Activated CD8-positive, alpha-beta memory T cell treated with anti-CD3 and anti-CD28 coated beads for 24 hours (primary cell): ENCODE results near the gene TMPRSS11E.
"Not testable (repeated sequence)": the region's sequence is repeated elsewhere in the genome, so short reads cannot be mapped to it uniquely, and the experiment has no call there.

Source experiments
- DNase-seq: peaks from one replicate; pipeline ENCODE4 v3.0.0-alpha.2; 2020

Gene TMPRSS11E, protein sequence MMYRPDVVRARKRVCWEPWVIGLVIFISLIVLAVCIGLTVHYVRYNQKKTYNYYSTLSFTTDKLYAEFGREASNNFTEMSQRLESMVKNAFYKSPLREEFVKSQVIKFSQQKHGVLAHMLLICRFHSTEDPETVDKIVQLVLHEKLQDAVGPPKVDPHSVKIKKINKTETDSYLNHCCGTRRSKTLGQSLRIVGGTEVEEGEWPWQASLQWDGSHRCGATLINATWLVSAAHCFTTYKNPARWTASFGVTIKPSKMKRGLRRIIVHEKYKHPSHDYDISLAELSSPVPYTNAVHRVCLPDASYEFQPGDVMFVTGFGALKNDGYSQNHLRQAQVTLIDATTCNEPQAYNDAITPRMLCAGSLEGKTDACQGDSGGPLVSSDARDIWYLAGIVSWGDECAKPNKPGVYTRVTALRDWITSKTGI

GRCh38 chr4:68447201-68447600 lies at the start of gene TMPRSS11E:
Gene TMPRSS11E, plus strand, starts transcription at chr4:68447463. Its CDS starts 50 bp downstream, at chr4:68447513.
- DNase-seq = no peak

DNA sequence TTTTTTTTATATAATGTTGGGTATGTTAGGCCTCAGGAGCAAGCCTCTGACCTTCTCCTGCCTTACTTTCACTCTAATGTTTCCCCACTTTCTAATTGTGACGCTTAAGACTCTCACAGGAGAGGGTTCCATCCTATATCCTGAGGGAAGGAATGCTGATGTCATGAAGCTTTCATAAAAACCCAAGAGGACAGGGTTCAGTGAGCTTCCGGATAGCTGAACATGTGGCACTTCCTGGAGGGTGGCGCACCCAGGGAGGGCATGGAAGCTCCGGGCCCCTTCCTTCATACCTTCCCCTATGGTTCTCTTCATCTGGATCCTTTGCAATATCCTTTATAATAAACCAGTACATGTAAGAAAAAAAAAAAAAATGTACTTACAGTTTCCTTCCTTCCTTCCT lies 48.0 kb upstream of the TMPRSS11E start:
- DNase-seq = no peak

- DNase-seq = no peak
Measured at GRCh38 chr4:68401231-68401630, 46.0 kb upstream of the TMPRSS11E start.

GRCh38 chr4:68404153-68404552 lies 43.1 kb upstream of the TMPRSS11E start:
- no peak for DNase-seq

DNA sequence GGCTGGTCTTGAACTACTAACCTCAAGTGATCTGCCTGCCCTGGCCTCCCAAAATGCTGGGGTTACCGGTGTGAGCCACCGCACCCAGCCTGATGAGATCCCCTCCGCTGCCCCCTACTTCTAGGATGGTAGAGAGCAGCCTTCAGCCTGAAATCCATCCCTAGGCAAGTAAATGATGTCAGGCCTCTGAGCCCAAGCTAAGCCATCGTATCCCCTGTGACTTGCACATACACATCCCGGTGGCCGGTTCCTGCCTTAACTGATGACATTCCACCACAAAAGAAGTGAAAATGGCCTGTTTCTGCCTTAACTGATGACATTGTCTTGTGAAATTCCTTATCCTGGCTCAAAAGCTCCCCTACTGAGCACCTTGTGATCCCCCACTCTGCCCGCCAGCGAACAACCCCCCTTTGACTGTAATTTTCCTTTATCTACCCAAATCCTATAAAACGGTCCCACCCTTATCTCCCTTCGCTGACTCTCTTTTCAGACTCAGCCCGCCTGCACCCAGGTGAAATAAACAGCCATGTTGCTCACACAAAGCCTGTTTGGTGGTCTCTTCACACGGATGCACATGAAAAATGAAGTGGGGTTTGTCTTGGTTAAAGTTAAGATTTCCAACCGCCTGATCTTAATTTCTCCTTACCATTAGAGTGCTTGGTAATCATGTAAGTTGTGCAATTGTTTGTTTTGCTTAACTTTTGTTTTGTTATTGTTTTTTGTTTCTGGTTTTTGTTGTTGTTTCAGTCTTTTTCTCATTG lies 41.4 kb upstream of the TMPRSS11E start:
- DNase-seq = not testable (repeated sequence)

DNA sequence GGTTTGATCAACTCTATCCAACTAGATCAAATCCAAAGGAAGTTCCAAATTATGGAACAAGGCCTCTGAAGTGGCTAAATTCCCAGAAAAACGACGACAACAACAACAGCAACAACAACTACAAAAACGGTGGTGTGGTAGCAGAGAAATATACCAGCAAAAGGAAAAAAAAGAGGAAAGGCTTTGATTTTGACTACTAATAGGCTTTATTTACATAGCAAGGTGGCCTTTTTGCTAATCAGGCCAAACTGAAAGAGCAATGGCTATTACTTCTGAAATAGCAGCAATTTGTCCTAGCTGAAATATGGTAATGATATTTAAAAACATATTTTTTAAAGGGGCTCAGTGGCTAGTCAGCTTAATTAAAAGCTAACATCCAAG lies 40.8 kb upstream of the TMPRSS11E start:
- DNase-seq = no peak

GRCh38 chr4:68407015-68407867 lies 40.0 kb upstream of the TMPRSS11E start:
- DNase-seq = not testable (repeated sequence)

DNA sequence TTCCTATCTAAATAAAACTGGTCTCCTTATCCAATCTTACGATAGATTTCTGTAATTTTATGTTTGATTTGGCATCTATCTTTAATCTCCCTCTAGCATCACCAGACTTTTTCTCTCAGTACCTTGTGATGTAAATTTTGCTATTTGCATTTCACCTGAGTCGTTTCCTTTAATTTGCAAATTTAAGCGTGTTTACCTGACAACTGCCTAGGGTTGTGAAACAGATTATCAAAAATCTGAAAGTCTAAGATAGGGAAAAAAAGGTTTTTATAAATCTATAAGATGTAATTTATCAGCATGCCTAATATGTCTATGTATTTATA lies 39.4 kb upstream of the TMPRSS11E start:
- DNase-seq = no peak

GRCh38 chr4:68410149-68410548 lies 37.1 kb upstream of the TMPRSS11E start:
- no peak for DNase-seq

DNA sequence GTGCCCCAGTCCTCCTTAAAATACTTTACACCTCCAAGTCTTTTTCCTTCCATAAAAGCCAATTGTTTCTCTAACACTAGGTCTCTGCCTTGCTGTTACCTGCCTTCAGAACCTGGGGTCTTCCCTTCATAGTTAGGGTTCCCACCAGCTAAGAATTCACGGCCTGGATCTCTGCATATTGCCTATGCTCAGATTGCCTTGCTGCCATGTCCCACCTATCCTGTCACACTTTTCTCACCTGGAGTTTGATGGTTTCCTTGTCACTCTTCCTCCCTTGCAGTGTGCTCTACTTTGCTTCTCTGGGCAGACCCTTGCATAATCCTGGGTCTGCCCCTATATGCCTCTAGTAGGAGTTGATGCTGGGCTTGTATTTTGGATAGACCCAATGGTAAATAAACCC lies 36.6 kb upstream of the TMPRSS11E start:
- no peak for DNase-seq

GRCh38 chr4:68412031-68412430 lies 35.2 kb upstream of the TMPRSS11E start:
- DNase-seq = not testable (repeated sequence)

- DNase-seq = no peak
Measured at GRCh38 chr4:68416591-68416990, 30.7 kb upstream of the TMPRSS11E start.

DNA sequence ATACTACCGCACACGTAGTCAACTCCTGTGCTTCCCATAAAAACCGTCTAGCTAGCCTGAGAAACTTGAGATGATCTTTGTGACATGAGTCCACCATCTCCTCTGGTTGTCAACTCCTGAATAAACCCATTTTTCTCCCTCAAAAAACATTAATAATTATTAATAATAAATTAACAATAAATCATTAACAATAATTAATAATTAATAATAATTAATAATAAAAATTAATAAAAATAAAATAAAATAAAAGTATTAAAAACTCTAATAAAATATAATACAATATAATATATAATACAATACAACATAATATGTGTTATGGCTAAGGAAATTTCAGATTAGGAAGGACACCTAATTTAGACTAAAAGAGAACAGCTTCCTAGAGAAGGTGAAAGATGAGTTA lies 20.7 kb upstream of the TMPRSS11E start:
- DNase-seq = no peak

DNA sequence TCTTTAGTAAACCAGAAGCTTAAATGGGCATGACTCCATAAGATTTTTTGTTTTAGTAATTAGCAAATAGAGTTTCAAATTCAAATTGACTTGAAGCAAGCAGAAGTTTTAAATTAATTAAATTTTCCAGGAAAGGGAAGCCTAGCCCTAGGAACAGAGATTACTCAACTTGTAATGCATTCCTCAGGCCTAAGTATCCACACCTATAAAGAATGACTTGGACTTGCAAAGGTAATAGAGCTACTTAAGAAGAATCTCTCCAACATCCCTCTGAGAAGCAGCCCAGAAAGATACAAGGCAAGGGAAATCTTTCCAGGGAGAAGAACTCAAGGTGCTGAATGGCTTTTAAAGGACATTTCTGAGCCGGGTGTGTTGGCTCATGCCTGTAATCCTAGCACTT lies 16.9 kb upstream of the TMPRSS11E start:
- no peak for DNase-seq

DNA sequence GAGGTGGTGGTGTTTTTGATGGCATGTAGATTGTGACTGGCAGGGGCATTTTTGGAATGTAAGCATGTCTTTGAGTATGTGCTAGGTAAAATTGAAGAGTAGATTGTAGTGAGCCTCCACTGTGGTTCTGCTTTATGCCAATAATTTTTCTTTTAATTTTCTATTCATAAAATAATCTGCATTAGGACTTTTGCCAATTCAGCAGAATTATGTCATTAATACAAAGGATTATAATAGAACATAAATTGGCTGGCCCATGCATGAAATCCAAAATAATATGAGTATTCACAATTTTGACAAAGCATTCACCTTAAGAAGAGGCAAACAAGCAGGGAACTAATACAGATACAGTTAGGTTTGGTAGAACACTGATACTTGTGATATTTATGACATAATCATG lies 14.9 kb upstream of the TMPRSS11E start:
- DNase-seq = no peak

GRCh38 chr4:68433582-68433981 lies 13.7 kb upstream of the TMPRSS11E start:
- DNase-seq = no peak

GRCh38 chr4:68434277-68434676 lies 13.0 kb upstream of the TMPRSS11E start:
- DNase-seq = no peak

GRCh38 chr4:68434836-68435235 lies 12.4 kb upstream of the TMPRSS11E start:
- no peak for DNase-seq

DNA sequence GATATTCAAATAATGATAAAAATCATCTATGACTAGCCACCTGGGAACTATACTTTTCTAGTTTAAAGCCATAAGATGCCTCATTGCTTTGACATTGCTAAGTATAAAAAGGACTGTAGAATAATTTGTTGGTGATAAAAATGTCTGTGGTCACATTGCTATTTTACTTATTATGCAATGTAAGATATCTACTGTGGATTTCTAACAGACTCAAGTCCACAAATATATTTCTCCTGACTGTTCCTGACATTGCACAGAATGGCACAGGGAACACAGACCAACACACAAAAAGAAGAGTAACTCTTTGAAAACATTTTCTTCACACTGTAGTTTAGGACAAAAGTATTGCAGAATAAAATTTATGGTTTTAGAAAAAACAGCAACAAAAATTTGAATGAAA lies 2.2 kb upstream of the TMPRSS11E start:
- no peak for DNase-seq

GRCh38 chr4:68451246-68452211 lies 4.3 kb downstream of the TMPRSS11E start:
- no peak for DNase-seq

DNA sequence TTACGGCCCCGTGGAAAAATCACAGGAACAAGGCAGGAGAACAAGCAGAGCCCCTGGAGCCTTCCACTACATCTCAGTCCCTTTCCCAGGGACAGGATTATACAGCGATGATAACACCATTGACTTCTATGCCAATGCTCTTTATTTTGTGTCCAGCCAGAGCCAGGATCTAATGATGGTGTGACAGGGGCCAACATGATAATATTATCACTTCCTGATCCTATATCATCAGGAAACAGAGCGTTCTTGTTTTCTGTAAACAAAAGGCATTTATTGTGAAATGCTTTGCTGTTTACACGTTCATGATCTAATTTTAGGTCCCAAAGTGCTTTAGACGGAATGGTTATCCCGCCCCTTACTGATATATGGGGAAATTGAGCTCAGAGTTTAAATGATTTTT lies 12.8 kb downstream of the TMPRSS11E start:
- DNase-seq = no peak

DNA sequence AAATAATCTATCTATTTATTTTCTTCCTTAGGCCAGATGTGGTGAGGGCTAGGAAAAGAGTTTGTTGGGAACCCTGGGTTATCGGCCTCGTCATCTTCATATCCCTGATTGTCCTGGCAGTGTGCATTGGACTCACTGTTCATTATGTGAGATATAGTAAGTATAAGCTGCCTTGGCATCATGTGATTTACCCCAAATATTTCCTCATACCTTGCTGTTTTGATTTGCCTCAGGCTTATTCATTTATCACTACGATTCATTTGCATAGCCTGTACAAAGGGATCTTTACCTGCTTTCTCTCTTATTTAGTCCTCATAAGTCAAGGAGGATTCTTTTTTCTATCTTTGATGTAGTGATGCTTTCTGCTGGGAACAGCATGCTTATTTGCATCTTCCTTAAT lies 14.5 kb downstream of the TMPRSS11E start:
- DNase-seq = no peak
